H1 (cell line): Measurements from ENCODE around the gene BBS2. TPM values are rescaled to one million over a fixed set of nuclear protein-coding genes. Genes with fewer than 3 reads are reported as not detected.

Experiments used
- CTCF ChIA-PET: fragments of 300-600 bp; sonication (Branson Sonifier 250); formaldehyde crosslinking; loops from one replicate; lab custom pipeline; 2021; ENCODE audit not compliant: partially characterized antibody; lab: Charles Lee
- POLR2A ChIA-PET: fragments of 300-600 bp; sonication (Branson Sonifier 250); formaldehyde crosslinking; loops from one replicate; lab custom pipeline; 2021; ENCODE audit warnings: inconsistent platforms; ENCODE audit not compliant: partially characterized antibody; lab: Charles Lee
- DNase-seq, 2 experiments: peaks; one replicate each; pipeline versions ENCODE4 v3.0.0 to v3.0.0-alpha.2; 2010 to 2022; ENCODE audit warnings: low spot score in 2 of 2, low read depth in 1 of 2, mixed read lengths in 1 of 2
- FAIRE-seq: peaks from 2 replicates; lab custom pipeline; 2011; peaks lifted over from hg19 to GRCh38; lab: Jason Lieb, UNC
- H2AFZ ChIP-seq: 2 replicates; pipeline ENCODE4 v1.8.1; 2012; ENCODE audit warnings: low read length, inconsistent platforms
- H2AK5ac ChIP-seq: 2 replicates; pipeline ENCODE4 v1.6.1; 2013; ENCODE audit warnings: low read depth, low read length
- H2BK120ac ChIP-seq: replicated peaks from 2 replicates; pipeline ENCODE3; 2013; ENCODE audit warnings: low read depth, low read length, inconsistent platforms
- H2BK12ac ChIP-seq: 2 replicates; pipeline ENCODE4 v1.6.1; 2013; ENCODE audit warnings: low read depth, low read length
- H2BK15ac ChIP-seq: 2 replicates; pipeline ENCODE4 v1.6.1; 2013; ENCODE audit warnings: low read length
- H2BK20ac ChIP-seq: 2 replicates; pipeline ENCODE4 v1.6.1; 2013; ENCODE audit warnings: low read length
- H2BK5ac ChIP-seq: 2 replicates; pipeline ENCODE4 v1.6.1; 2013; ENCODE audit warnings: low read depth, low read length
- H3K14ac ChIP-seq: 2 replicates; pipeline ENCODE4 v1.6.1; 2013; ENCODE audit warnings: inconsistent platforms; ENCODE audit not compliant: insufficient read length
- H3K18ac ChIP-seq: 2 replicates; pipeline ENCODE4 v1.6.1; 2013; ENCODE audit warnings: low read length; ENCODE audit errors: extremely low read depth
- H3K23ac ChIP-seq: 2 replicates; pipeline ENCODE4 v1.6.1; 2013; ENCODE audit warnings: inconsistent platforms; ENCODE audit not compliant: insufficient read length
- H3K23me2 ChIP-seq: 2 replicates; pipeline ENCODE4 v1.6.1; 2013; ENCODE audit warnings: low read depth, low read length
- H3K27ac ChIP-seq: 2 replicates; pipeline ENCODE4 v1.6.1; 2011; ENCODE audit warnings: low read depth, low read length, inconsistent platforms
- H3K27me3 ChIP-seq, 4 experiments: replicated peaks in 1 of 4; 1 replicate in 1 of 4; 2 replicates in 3 of 4; pipeline versions ENCODE4 v1.6.1 to v1.8.1; 2011 to 2013; ENCODE audit warnings: low read length in 3 of 4, mild to moderate bottlenecking in 3 of 4, inconsistent platforms in 2 of 4, mixed read lengths in 2 of 4, moderate library complexity in 1 of 4; ENCODE audit not compliant: control insufficient read depth in 3 of 4, insufficient read depth in 3 of 4; ENCODE audit errors: extremely low read depth in 1 of 4
- H3K36me3 ChIP-seq, 4 experiments: 2 replicates each; pipeline versions ENCODE4 v1.6.1 to v1.8.1; 2011 to 2013; ENCODE audit warnings: mild to moderate bottlenecking in 4 of 4, low read length in 3 of 4, moderate library complexity in 2 of 4, control low read depth in 1 of 4, inconsistent platforms in 1 of 4; ENCODE audit not compliant: insufficient read depth in 4 of 4, control insufficient read depth in 2 of 4
- H3K4ac ChIP-seq: replicated peaks from 2 replicates; pipeline ENCODE3; 2013; ENCODE audit warnings: low read length, low read depth, mixed read lengths, inconsistent platforms; ENCODE audit not compliant: insufficient read length
- H3K4me1 ChIP-seq, 4 experiments: replicated peaks in 1 of 4; 1 replicate in 1 of 4; 2 replicates in 3 of 4; pipeline versions ENCODE4 v1.6.1 to v1.8.1; 2011 to 2013; ENCODE audit warnings: low read length in 3 of 4, inconsistent platforms in 2 of 4, mixed read lengths in 1 of 4; ENCODE audit not compliant: insufficient read depth in 4 of 4, control insufficient read depth in 3 of 4
- H3K4me2 ChIP-seq, 2 experiments: 2 replicates each; pipeline versions ENCODE4 v1.6.1 to v1.8.1; 2011 to 2013; ENCODE audit warnings: low read depth in 2 of 2, low read length in 2 of 2, control low read depth in 1 of 2, inconsistent platforms in 1 of 2, mild to moderate bottlenecking in 1 of 2; ENCODE audit not compliant: insufficient read depth in 1 of 2
- H3K4me3 ChIP-seq, 4 experiments: fragments of 200-600, 300-600 bp in 1 of 4; sonication (generic), shearing (Covaris generic), sonication (Bioruptor Twin) in 1 of 4; 2 replicates each; pipeline versions ENCODE4 v1.5.1 to v1.8.1; 2011 to 2016; ENCODE audit warnings: low read length in 4 of 4, low read depth in 3 of 4, control low read depth in 2 of 4, inconsistent platforms in 2 of 4, mild to moderate bottlenecking in 2 of 4, mixed read lengths in 1 of 4, moderate library complexity in 1 of 4; ENCODE audit not compliant: insufficient read depth in 2 of 4; ENCODE audit errors: extremely low read depth in 1 of 4
- H3K56ac ChIP-seq: replicated peaks from 2 replicates; pipeline ENCODE3; 2013; ENCODE audit warnings: low read depth, mild to moderate bottlenecking, mixed read lengths, low read length, inconsistent platforms; ENCODE audit not compliant: insufficient read length
- H3K79me1 ChIP-seq: 2 replicates; pipeline ENCODE4 v1.6.1; 2013; ENCODE audit warnings: low read depth, low read length, control low read depth
- H3K79me2 ChIP-seq, 2 experiments: 2 replicates each; pipeline versions ENCODE4 v1.6.1 to v1.8.1; 2012 to 2013; ENCODE audit warnings: low read length in 2 of 2, mild to moderate bottlenecking in 2 of 2, inconsistent platforms in 1 of 2; ENCODE audit not compliant: insufficient read depth in 2 of 2, control insufficient read depth in 1 of 2
- H3K9ac ChIP-seq, 4 experiments: replicated peaks in 1 of 4; 1 replicate in 1 of 4; 2 replicates in 3 of 4; pipeline versions ENCODE4 v1.6.1 to v1.8.1; 2011 to 2013; ENCODE audit warnings: low read depth in 3 of 4, low read length in 3 of 4, control low read depth in 2 of 4, mild to moderate bottlenecking in 2 of 4, moderate library complexity in 2 of 4, inconsistent platforms in 1 of 4; ENCODE audit errors: extremely low read depth in 1 of 4
- H3K9me3 ChIP-seq, 2 experiments: 2 replicates each; pipeline versions ENCODE4 v1.6.1 to v1.8.1; 2012 to 2013; ENCODE audit warnings: mild to moderate bottlenecking in 2 of 2, moderate library complexity in 2 of 2, control low read depth in 1 of 2, inconsistent platforms in 1 of 2, low read depth in 1 of 2, low read length in 1 of 2, mixed read lengths in 1 of 2; ENCODE audit not compliant: insufficient read depth in 2 of 2
- H4K20me1 ChIP-seq, 2 experiments: replicated peaks in 1 of 2; 2 replicates each; pipeline versions ENCODE3 to v1.8.1; 2011 to 2013; ENCODE audit warnings: inconsistent platforms in 2 of 2, low read length in 2 of 2, mild to moderate bottlenecking in 1 of 2; ENCODE audit not compliant: insufficient read depth in 2 of 2, control insufficient read depth in 1 of 2
- H4K5ac ChIP-seq: 2 replicates; pipeline ENCODE4 v1.6.1; 2013; ENCODE audit warnings: low read length, low read depth, mixed read lengths, inconsistent platforms; ENCODE audit not compliant: insufficient read length
- H4K8ac ChIP-seq: 2 replicates; pipeline ENCODE4 v1.8.0; 2013; ENCODE audit warnings: mild to moderate bottlenecking, moderate library complexity, low read length, inconsistent platforms; ENCODE audit not compliant: insufficient read depth; ENCODE audit errors: extremely low read depth
- H4K91ac ChIP-seq: replicated peaks from 2 replicates; pipeline ENCODE3; 2013; ENCODE audit warnings: low read length, mixed read lengths, inconsistent platforms; ENCODE audit not compliant: insufficient read length
- WGBS, 2 experiments: shearing (Covaris generic) in 1 of 2; methylation state at CpG; one replicate each; pipeline versions ENCODE4 v1.1.6 to v1.1.7; 2013 to 2015; ENCODE audit warnings: low lambda C conversion rate in 2 of 2, mixed read lengths in 2 of 2, inconsistent platforms in 1 of 2, low coverage in 1 of 2, missing lambda C conversion rate in 1 of 2; ENCODE audit not compliant: insufficient replicate concordance in 2 of 2, insufficient coverage in 1 of 2, insufficient read length in 1 of 2; ENCODE audit errors: extremely low coverage in 1 of 2, missing lambda C conversion rate in 1 of 2; 5-methylcytosine and 5-hydroxymethylcytosine counted together
- polyA plus RNA-seq, 7 experiments: library from polyadenylated mRNA; depleted of rRNA in 3 of 7; stranded (reverse) in 5 of 7; unstranded in 2 of 7; fragments of >200 nt in 5 of 7; fragments of 200-250 nt in 2 of 7; gene quantifications; 1 replicate in 5 of 7; 2 replicates in 1 of 7; 4 replicates in 1 of 7; pipeline versions ENCODE4 v1.2.1 to v1.2.3, GENCODE V29; 2011 to 2013; ENCODE audit warnings: missing spikeins in 2 of 7, mixed read lengths in 2 of 7
- total RNA-seq: library from RNA; stranded (reverse); fragmentation: NEBNext Ultra II Directional; extraction: Animal tissue kit (Norgen Biotek cat#: 25700); gene quantifications from 2 replicates; pipeline ENCODE4 v1.2.1, GENCODE V29; 2021

The BBS2 gene
- total and polyA plus RNA-seq, 2 of the 8 experiments (the other 6 are each of a cell fraction or from before 2014, with no cell fraction given), result 12.3 to 15.1 TPM

DNA sequence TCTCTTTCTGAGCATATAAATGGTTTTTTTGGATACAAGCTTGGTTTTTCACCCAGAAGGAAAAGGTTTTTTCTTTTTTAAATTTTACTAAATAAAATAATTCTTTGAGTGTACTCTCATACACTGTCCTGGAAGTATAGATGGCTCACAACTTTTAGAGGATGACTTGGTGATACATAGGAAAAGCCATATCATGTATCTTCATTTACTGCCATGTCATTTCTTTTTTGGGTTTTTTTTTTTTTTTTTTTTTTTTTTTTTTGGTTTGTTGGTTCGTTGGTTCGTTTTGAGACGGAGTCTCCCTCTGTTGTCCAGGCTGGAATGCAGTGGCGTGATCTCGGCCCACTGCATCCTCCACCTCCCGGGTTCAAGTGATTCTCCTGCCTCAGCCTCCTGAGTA, 56.7 kb downstream of the BBS2 start:
- Histone ChIP-seq H2BK5ac (no peak overlapping the region), H4K20me1 (no peaks in the 10 kb centered on the region), H3K27me3 (no peaks in the 10 kb centered on the region), H3K4ac (no peak overlapping the region), H3K9ac (no peak overlapping the region), H3K79me2 (no peaks in the 10 kb centered on the region), H2BK120ac (no peak overlapping the region), H3K4me2 (no peak overlapping the region), H3K23me2 (no peaks in the 10 kb centered on the region), H3K79me1 (no peaks in the 10 kb centered on the region), H2BK20ac (no peak overlapping the region), H3K4me1 (no peaks in the 10 kb centered on the region), H2AK5ac (no peak overlapping the region), H3K9me3 (no peaks in the 10 kb centered on the region), H3K14ac (no peak overlapping the region), H3K27ac (no peak overlapping the region), H3K36me3 (peaks cover 13 to 73% (median 50%) of the 10 kb centered on the region in 4 experiments), H2BK12ac (no peak overlapping the region), H4K8ac (no peak overlapping the region), H4K91ac (no peak overlapping the region), H4K5ac (no peak overlapping the region), H3K56ac (no peak overlapping the region), H3K4me3 (no peak overlapping the region), H2BK15ac (no peak overlapping the region), H3K18ac (no peak overlapping the region), H3K23ac (no peak overlapping the region), H2AFZ (no peak overlapping the region)
- POLR2A ChIA-PET, result interaction anchor here (1.2 kb wide), 1 partner anchor 18 kb away, joined by 5 read pairs; no protein-coding TSS in a partner anchor
- CTCF ChIA-PET, result no interaction called here
- FAIRE-seq (no peak), DNase-seq (no peak)
- 98% methylated on average over 6 of the region's 6 CpGs; no CpG with 5 or more reads in 1 of the 2 experiments for WGBS, 2 experiments
